ENCODE data around the gene HOXD10. TPM values are rescaled to one million over a fixed set of nuclear protein-coding genes. Genes with fewer than 3 reads are reported as not detected.

The HOXD10 gene
- total RNA-seq, 4 donors from 2014 or later: 0.56 to 1.1 (median 0.56) TPM; not detected in 1

DNA sequence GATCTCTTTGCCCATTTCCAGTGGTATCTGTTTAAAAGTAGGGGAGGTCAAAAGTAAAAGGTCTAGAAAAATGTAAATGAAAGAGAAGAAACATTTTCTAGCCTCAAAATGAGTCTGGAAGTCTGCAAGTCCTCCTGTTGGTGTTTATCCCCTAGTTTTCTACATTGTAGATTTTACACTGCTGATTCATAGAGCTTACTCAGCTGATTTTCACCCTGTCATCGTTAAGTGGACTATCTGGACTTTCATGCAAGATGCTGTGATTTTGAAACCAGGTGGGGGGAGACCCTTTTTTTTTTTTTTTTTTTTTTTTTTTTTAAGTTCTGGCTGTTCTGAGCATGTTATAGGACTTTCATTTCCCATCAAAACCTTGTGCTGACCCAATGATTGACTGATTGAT lies 50.8 kb downstream of the HOXD10 start:
- no peak for ATAC-seq (ENCODE audit: low FRiP score)
- TF ChIP-seq, protein P1, sequence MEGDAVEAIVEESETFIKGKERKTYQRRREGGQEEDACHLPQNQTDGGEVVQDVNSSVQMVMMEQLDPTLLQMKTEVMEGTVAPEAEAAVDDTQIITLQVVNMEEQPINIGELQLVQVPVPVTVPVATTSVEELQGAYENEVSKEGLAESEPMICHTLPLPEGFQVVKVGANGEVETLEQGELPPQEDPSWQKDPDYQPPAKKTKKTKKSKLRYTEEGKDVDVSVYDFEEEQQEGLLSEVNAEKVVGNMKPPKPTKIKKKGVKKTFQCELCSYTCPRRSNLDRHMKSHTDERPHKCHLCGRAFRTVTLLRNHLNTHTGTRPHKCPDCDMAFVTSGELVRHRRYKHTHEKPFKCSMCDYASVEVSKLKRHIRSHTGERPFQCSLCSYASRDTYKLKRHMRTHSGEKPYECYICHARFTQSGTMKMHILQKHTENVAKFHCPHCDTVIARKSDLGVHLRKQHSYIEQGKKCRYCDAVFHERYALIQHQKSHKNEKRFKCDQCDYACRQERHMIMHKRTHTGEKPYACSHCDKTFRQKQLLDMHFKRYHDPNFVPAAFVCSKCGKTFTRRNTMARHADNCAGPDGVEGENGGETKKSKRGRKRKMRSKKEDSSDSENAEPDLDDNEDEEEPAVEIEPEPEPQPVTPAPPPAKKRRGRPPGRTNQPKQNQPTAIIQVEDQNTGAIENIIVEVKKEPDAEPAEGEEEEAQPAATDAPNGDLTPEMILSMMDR (IDR thresholded peaks at IDR 0.05): no peak

DNA sequence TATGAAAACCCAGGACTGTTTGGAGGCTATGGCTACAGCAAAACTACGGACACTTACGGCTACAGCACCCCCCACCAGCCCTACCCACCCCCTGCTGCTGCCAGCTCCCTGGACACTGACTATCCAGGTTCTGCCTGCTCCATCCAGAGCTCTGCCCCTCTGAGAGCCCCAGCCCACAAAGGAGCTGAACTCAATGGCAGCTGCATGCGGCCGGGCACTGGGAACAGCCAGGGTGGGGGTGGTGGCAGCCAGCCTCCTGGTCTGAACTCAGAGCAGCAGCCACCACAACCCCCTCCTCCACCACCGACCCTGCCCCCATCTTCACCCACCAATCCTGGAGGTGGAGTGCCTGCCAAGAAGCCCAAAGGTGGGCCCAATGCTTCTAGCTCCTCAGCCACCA lies 52.6 kb downstream of the HOXD10 start:
- ATAC-seq (ENCODE audit: low FRiP score) (no peak), DNase-seq (ENCODE audit: low spot score) (no peak)
- TF ChIP-seq, protein P1 (IDR thresholded peaks at IDR 0.05): no peak

More for the DNA sequence above, 50.8 kb downstream of the HOXD10 start:
- no peak for DNase-seq (ENCODE audit: low spot score)

Small RNA genes lying within 50 kb of the gene (small RNA-seq; reads per million reads assigned to genes)
- 99,455 reads per million, percentile 100 among the genes with 10 or more reads in this experiment for gene MIR10B

Other genes starting within 250 kb of the HOXD10 start
- 10 to 100 TPM; 13.8 to 37.4 (median 22.2) TPM for gene LNPK, start 114.5 kb upstream of the HOXD10 start, total RNA-seq
- not detected for gene EVX2, start 32.8 kb upstream of the HOXD10 start, total RNA-seq
- not detected for gene HOXD13, start 24.1 kb upstream of the HOXD10 start, total RNA-seq
- gene HOXD12, start 17.0 kb upstream of the HOXD10 start, total RNA-seq: not detected
- not detected for gene HOXD11, start 9.5 kb upstream of the HOXD10 start, total RNA-seq
- 1 to 10 TPM in 3 of 4 donors, under 1 TPM in 1; 0.95 to 2.6 (median 1.7) TPM for gene HOXD9, start 5.9 kb downstream of the HOXD10 start, total RNA-seq
- 10 to 100 TPM in 1 of 4 donors, 1 to 10 TPM in 3; 3.7 to 24.6 (median 7.6) TPM for gene HOXD8, start 12.9 kb downstream of the HOXD10 start, total RNA-seq
- gene HOXD4, start 34.8 kb downstream of the HOXD10 start, total RNA-seq: 10 to 100 TPM in 1 of 4 donors, 1 to 10 TPM in 3; 1.0 to 14.2 (median 1.9) TPM
- gene HOXD3, start 40.5 kb downstream of the HOXD10 start, total RNA-seq: 10 to 100 TPM in 1 of 4 donors, 1 to 10 TPM in 2, under 1 TPM in 1; 0.65 to 15.8 (median 2.8) TPM
- gene HOXD1, start 71.9 kb downstream of the HOXD10 start, total RNA-seq: under 1 TPM; 0.19 to 0.95 (median 0.53) TPM
- 10 to 100 TPM; 12.1 to 26.8 (median 21.8) TPM for gene MTX2, start 152.7 kb downstream of the HOXD10 start, total RNA-seq